Smooth muscle cell (in vitro differentiated cells): ENCODE measurements around the gene UTP25. TPM values are rescaled to one million over a fixed set of nuclear protein-coding genes. Genes with fewer than 3 reads are reported as not detected.

Experiments
- DNase-seq: peaks from one replicate; lab custom pipeline; 2025; ENCODE audit not compliant: unreplicated experiment; lab: John Stamatoyannopoulos, UW
- H2AFZ ChIP-seq: fragments of 200-600 bp; sonication (generic); 2 replicates; pipeline ENCODE4 v1.6.0; 2016; ENCODE audit warnings: antibody characterized with exemption, low read depth, mild to moderate bottlenecking
- H3F3A ChIP-seq: fragments of 200-600 bp; sonication (generic); 2 replicates; pipeline ENCODE4 v1.6.0; 2017; ENCODE audit warnings: antibody characterized with exemption, low read depth
- H3K27ac ChIP-seq: fragments of 200-600 bp; sonication (generic); 2 replicates; pipeline ENCODE4 v1.5.1; 2016; ENCODE audit warnings: low read depth, mild to moderate bottlenecking
- H3K27me3 ChIP-seq: fragments of 200-600 bp; sonication (generic); 2 replicates; pipeline ENCODE4 v1.6.1; 2016; ENCODE audit warnings: low read depth, mild to moderate bottlenecking
- H3K36me3 ChIP-seq: fragments of 200-600 bp; sonication (generic); 2 replicates; pipeline ENCODE4 v1.5.1; 2016; ENCODE audit warnings: low read depth
- H3K4me1 ChIP-seq: fragments of 200-600 bp; sonication (generic); 2 replicates; pipeline ENCODE4 v1.5.1; 2016; ENCODE audit warnings: low read depth
- H3K4me2 ChIP-seq: fragments of 200-600 bp; sonication (generic); 2 replicates; pipeline ENCODE4 v1.6.0; 2016; ENCODE audit warnings: mild to moderate bottlenecking
- H3K4me3 ChIP-seq: fragments of 200-600 bp; sonication (generic); 2 replicates; pipeline ENCODE4 v1.5.1; 2016; ENCODE audit warnings: mild to moderate bottlenecking
- H3K79me2 ChIP-seq: fragments of 200-600 bp; sonication (generic); 2 replicates; pipeline ENCODE4 v1.6.0; 2016; ENCODE audit warnings: low read depth, mild to moderate bottlenecking
- H3K9ac ChIP-seq: fragments of 200-600 bp; sonication (generic); 2 replicates; pipeline ENCODE4 v1.6.0; 2016; ENCODE audit warnings: low read depth
- H3K9me3 ChIP-seq: fragments of 200-600 bp; sonication (generic); replicated peaks from 2 replicates; pipeline ENCODE4 v1.5.1; 2016; ENCODE audit warnings: low read depth
- H4K20me1 ChIP-seq: fragments of 200-600 bp; sonication (generic); 2 replicates; pipeline ENCODE4 v1.6.0; 2016; ENCODE audit warnings: low read depth
- WGBS: methylation state at CpG from one replicate; pipeline ENCODE4 v1.1.7; 2016; ENCODE audit warnings: low lambda C conversion rate; 5-methylcytosine and 5-hydroxymethylcytosine counted together
- polyA plus RNA-seq: library from polyadenylated mRNA; unstranded; fragments of >200 nt; fragmentation: Nextera tagmentation; extraction: Ambion mirVana; gene quantifications from 2 replicates; pipeline ENCODE4 v1.2.1, GENCODE V29; 2016
- total RNA-seq: library from RNA; depleted of rRNA; stranded (reverse); fragments of >200 nt; gene quantifications from 2 replicates; pipeline ENCODE4 v1.2.3, GENCODE V29; 2014
- TF ChIP-seq, protein P1 (sequence below): fragments of 200-600 bp; sonication (generic); IDR thresholded peaks from 2 replicates; pipeline ENCODE4 v1.5.1; 2017; ENCODE audit warnings: borderline replicate concordance, mild to moderate bottlenecking, antibody characterized with exemption; ENCODE audit not compliant: insufficient read depth, poor library complexity, severe bottlenecking

The UTP25 gene
- total and polyA plus RNA-seq, 2 experiments from 2014 or later, result 2.9 to 6.2 TPM

DNA sequence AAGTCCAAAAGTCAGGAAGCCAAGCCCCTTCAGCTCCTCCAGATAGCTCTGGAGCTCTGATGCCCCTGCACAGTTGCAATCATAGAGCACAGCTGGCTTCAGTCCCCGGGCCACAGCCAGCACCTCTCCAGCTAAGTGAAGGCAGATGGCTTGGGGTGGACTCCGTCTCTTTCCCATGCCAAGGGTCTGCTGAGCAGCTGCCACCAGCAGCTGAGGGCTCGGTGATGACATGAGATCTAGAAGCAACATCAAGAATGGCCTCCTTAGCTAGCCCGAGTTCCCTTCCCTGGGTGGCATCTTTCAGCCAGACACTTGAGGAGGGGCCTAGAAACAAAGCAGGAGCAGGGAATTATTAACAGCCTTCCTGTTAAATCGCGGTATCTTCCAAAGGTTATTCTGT lies 44.4 kb upstream of the UTP25 start:
- Histone ChIP-seq H3F3A (peaks cover 6% of the 10 kb centered on the region), H3K79me2 (no peaks in the 10 kb centered on the region), H3K36me3 (no peaks in the 10 kb centered on the region), H3K4me3 (peak overlapping the region; percentile 87), H4K20me1 (no peaks in the 10 kb centered on the region), H3K9ac (peak overlapping the region; percentile 86), H3K27ac (no peak overlapping the region), H2AFZ (no peak overlapping the region), H3K27me3 (no peaks in the 10 kb centered on the region), H3K9me3 (no peaks in the 10 kb centered on the region), H3K4me1 (peaks cover 6% of the 10 kb centered on the region), H3K4me2 (peak overlapping the region; percentile 93)
- no peak for DNase-seq
- WGBS, result 80% methylated on average over 6 of the region's 6 CpGs
- TF ChIP-seq, protein P1, sequence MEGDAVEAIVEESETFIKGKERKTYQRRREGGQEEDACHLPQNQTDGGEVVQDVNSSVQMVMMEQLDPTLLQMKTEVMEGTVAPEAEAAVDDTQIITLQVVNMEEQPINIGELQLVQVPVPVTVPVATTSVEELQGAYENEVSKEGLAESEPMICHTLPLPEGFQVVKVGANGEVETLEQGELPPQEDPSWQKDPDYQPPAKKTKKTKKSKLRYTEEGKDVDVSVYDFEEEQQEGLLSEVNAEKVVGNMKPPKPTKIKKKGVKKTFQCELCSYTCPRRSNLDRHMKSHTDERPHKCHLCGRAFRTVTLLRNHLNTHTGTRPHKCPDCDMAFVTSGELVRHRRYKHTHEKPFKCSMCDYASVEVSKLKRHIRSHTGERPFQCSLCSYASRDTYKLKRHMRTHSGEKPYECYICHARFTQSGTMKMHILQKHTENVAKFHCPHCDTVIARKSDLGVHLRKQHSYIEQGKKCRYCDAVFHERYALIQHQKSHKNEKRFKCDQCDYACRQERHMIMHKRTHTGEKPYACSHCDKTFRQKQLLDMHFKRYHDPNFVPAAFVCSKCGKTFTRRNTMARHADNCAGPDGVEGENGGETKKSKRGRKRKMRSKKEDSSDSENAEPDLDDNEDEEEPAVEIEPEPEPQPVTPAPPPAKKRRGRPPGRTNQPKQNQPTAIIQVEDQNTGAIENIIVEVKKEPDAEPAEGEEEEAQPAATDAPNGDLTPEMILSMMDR, result no peak

DNA sequence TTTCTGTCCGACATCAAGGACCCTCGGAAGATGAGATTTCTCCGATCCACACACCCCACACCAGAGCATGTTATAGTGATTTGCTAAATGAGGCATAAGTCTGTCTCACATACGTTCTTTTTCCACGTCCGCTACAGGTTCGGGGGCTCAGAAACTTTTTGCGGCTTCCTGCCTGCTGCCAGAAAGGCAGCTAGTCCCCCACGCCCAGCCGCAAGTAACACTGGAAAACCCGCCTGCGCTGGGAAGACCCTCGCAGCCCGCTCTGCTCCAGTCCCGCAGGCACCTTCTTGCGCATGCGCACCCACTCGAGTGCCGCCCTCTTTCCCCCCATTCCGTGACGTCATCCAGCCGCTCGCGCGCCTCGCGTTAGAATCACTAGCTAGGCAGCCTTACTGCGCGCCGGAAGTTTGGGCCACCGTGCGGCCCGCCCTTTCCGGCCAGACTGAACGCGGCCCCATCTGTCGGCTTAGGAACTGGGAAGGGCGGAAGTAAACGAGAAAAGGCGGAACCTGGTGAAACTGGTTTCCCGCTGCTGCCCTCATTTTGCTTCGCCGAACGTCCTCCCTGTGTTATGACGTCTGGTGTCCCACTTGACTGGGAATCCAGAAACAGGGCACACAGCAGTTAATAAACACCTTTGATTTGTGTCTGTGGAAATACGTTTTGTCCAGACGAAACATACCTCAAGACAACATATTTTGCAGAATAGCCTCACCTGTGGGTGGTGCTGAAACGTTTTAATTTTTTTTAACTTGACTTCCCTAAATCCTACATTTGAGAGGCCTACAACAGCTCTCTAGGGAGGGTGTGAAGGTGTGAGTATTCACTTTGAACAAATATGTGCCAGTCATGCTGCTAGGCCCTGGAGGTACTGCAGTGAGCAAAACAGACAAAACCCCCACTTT lies 43.3 kb upstream of the UTP25 start, which contains the start of gene C1orf74:
Gene C1orf74, minus strand, starts transcription at position 295 of the 905 bp plus-strand sequence. CDS start 925 bp downstream, outside the sequence.
- no peaks in the 10 kb centered on the region for H3K9me3 ChIP-seq
- no peaks in the 10 kb centered on the region for H3K36me3 ChIP-seq
- H2AFZ ChIP-seq, result peak within 1 kb of the TSS; percentile 97
- peaks cover 6% of the 10 kb centered on the region for H3K4me1 ChIP-seq
- no peaks in the 10 kb centered on the region for H4K20me1 ChIP-seq
- TF ChIP-seq, protein P1, result no peak
- H3K9ac ChIP-seq, result peak within 1 kb of the TSS; percentile 86
- H3K27me3 ChIP-seq, result no peaks in the 10 kb centered on the region
- H3K4me2 ChIP-seq, result peak within 1 kb of the TSS; percentile 93
- peak; percentile 95 for DNase-seq
- peak within 1 kb of the TSS; percentile 87 for H3K4me3 ChIP-seq
- no peaks in the 10 kb centered on the region for H3K79me2 ChIP-seq
- 5% methylated on average over 48 of the region's 48 CpGs for WGBS
- H3F3A ChIP-seq, result peaks cover 6% of the 10 kb centered on the region
- peak within 1 kb of the TSS; percentile 84 for H3K27ac ChIP-seq

DNA sequence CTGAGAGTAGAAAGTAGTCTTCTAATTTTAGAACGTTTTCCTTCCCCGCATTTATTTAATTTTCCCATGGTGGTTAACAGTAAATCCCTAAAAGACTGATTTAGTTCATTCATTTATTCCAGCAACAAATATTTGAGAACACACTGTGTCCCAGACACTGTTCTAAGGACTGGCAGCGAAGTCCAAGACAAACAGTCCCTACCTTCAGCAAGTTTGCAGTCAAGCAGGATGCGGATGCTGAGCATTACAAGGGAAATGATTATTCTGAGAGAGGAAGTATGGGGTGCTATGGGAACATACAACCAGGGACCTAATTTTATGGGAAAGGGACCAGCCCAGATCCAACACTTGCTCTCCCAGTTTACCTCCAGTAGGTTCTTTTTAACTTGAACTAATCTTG lies 42.2 kb upstream of the UTP25 start:
- H3K36me3 ChIP-seq, result no peaks in the 10 kb centered on the region
- WGBS, result 98% methylated on average over 4 of the region's 4 CpGs
- no peaks in the 10 kb centered on the region for H4K20me1 ChIP-seq
- H2AFZ ChIP-seq, result no peak overlapping the region
- peaks cover 6% of the 10 kb centered on the region for H3K4me1 ChIP-seq
- peaks cover 6% of the 10 kb centered on the region for H3F3A ChIP-seq
- H3K27me3 ChIP-seq, result no peaks in the 10 kb centered on the region
- no peak overlapping the region for H3K27ac ChIP-seq
- TF ChIP-seq, protein P1, result no peak
- no peak overlapping the region for H3K4me2 ChIP-seq
- H3K4me3 ChIP-seq, result no peak overlapping the region
- no peaks in the 10 kb centered on the region for H3K9me3 ChIP-seq
- no peak for DNase-seq
- H3K9ac ChIP-seq, result no peak overlapping the region
- H3K79me2 ChIP-seq, result no peaks in the 10 kb centered on the region

DNA sequence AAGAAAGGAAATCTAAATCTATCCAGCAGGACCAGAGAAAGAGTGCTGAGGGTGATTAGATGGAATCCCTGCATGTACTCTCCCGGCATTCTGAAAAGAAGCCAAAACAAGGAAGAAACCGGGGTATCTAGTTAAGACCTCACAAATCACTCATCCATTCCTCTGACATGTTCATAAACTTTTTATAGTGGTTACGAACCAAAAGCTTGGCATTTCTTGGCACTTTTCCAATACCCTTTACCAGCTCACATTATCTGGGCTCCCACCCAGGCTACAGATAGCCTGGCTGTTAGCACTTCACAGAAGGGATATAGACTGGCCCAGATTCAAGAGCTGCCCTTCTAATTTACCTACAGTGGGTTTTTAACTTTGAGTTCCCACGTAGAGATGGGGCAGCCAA lies 41.6 kb upstream of the UTP25 start:
- peaks cover 6% of the 10 kb centered on the region for H3F3A ChIP-seq
- no peak overlapping the region for H3K4me2 ChIP-seq
- no peak overlapping the region for H2AFZ ChIP-seq
- H3K36me3 ChIP-seq, result no peaks in the 10 kb centered on the region
- TF ChIP-seq, protein P1, result no peak
- WGBS, result 66% methylated on average over 4 of the region's 4 CpGs
- no peak overlapping the region for H3K27ac ChIP-seq
- no peaks in the 10 kb centered on the region for H4K20me1 ChIP-seq
- H3K4me1 ChIP-seq, result peaks cover 6% of the 10 kb centered on the region
- no peak overlapping the region for H3K9ac ChIP-seq
- no peaks in the 10 kb centered on the region for H3K27me3 ChIP-seq
- no peaks in the 10 kb centered on the region for H3K79me2 ChIP-seq
- H3K4me3 ChIP-seq, result no peak overlapping the region
- DNase-seq, result no peak
- no peaks in the 10 kb centered on the region for H3K9me3 ChIP-seq
